Occipital lobe (tissue), 2 donors: ENCODE measurements around the gene GATA3. TPM values are rescaled to one million over a fixed set of nuclear protein-coding genes. Genes with fewer than 3 reads are reported as not detected.

Source experiments
- DNase-seq: peaks from one replicate; lab custom pipeline; 2025; lab: John Stamatoyannopoulos, UW
- total RNA-seq: library from RNA; depleted of rRNA; stranded (reverse); fragments of >200 nt; gene quantifications from one replicate; pipeline ENCODE4 v1.2.3, GENCODE V29; 2014

GATA3 gene
- total RNA-seq, 1 donor from 2014 or later, result not detected

DNA sequence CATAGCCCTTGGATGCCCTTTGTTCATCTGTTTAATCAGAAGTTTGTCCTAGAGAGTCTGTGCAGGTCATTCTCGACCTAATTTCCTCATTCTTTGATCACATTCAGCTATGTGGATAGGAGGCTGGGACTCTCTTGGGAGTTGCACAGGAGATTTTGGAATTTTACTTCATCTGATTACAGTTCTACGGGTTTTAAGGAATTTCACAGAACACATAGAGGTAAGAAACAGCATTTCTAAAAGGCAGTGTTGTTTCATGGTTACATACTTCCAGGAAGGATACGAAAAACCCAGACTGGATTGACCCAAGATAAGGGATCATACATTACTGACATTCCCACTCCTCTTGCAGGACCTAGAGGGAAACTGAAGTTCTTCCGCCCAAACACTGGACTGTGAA, 45.9 kb downstream of the GATA3 start:
- no peak for DNase-seq

DNA sequence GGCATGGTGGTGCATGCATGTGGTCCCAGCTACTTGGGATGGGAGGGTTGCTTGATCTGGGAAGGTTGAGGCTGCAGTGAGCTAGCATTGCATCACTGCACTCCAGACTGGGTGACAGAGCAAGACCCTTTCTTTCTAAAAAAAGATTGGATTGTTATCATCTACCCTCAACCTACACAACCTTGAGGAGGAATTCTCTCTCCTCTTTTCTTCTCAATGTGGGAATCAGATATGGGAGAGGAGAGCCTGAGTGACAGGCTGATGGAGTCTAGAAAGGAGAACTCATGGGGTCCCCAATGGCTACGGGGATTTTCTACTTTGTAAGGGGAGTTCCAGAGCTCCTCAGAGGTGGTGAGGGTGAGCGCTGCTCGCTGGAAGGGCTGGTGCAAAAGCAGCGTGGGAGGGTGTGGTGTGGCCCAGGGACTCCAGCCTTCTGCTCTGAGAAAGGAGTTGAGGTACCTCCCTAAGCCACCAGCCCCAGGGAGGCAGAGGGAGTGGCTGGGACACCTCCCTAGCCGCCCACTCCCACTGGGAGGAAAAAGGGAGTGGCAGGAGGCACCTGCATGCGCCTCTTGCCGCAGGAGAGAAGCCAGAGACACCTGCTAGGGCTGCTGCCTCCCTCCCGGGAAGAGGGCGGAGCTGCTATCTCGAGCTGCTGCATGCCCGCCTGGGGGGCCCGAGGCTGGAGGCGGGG, 48.4 kb downstream of the GATA3 start:
- DNase-seq, result no peak

DNA sequence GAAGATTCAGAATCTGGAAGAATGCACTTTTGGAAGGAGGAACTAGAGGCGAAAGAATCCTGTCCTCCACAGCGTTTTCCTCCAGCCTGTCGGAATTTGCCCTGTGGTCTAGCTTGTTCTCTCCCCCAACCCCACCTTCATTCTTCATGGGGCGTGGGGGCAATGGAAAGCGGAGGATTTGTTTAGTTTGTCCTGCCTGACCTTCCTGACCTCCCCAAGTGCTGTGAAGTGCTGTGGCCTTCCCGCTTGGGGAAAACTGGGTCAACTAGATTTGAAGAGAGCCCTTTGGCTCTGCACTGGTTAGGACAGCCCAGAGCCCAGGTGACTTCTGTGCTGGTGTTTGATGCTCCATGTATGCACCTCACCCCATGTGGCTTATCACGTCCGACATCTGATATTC, 49.1 kb downstream of the GATA3 start:
- no peak for DNase-seq

DNA sequence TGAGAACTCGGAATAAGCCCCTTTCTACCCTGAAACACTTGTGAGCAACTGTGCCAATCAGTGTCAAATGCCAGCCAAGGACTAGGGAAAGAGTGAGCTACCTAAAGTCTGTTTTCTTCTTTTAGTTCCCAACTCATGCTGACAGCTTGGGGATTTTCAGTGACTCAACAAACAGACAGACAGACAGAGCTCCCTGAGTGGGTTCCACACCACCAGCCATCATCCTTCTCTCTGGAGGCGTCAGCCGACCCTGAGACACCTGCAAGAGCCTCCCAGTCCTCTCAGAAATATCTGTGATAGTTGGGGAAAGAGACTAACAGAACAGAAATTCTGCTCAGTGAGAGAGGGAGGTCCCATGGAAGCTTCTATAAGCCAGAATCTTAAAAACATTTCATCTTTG, 49.5 kb downstream of the GATA3 start:
- DNase-seq, result no peak

DNA sequence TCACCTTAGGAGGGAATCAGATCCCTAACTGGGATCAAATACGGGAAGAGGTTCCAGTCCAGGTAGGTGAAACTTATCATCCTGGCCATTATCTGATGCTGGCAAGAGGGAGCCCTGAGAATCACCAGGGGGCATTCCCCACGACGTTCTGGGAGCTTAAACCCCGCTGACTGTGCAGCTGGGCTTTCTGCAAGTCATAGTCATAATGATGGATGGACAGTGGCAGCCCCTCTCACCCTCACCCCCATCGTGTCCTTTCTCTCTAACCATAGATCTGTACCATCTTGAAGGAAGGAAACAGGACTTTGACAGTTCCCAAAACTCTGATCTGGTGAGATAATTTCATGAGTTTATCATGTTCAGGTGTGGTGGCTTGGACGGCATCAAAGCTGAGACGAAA, 50.2 kb downstream of the GATA3 start:
- DNase-seq, result no peak

DNA sequence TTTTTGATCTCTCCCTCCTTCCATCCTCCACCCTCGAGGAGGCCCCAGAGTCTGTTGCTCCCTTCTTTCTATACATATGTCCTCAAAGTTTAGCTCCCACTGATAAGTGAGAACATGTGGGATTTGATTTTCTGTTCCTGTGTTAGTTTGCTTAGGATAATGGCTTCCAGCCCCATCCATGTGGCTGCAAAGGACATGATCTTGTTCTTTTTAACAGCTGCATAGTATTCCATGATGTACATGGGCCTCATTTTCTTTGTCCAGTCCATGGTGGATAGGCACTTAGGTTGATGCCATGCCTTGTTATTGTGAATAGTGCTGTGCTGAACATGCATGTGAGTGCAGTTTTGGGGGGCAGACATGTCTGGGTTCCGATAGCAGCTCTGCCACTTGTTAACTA, 51.4 kb downstream of the GATA3 start:
- no peak for DNase-seq

DNA sequence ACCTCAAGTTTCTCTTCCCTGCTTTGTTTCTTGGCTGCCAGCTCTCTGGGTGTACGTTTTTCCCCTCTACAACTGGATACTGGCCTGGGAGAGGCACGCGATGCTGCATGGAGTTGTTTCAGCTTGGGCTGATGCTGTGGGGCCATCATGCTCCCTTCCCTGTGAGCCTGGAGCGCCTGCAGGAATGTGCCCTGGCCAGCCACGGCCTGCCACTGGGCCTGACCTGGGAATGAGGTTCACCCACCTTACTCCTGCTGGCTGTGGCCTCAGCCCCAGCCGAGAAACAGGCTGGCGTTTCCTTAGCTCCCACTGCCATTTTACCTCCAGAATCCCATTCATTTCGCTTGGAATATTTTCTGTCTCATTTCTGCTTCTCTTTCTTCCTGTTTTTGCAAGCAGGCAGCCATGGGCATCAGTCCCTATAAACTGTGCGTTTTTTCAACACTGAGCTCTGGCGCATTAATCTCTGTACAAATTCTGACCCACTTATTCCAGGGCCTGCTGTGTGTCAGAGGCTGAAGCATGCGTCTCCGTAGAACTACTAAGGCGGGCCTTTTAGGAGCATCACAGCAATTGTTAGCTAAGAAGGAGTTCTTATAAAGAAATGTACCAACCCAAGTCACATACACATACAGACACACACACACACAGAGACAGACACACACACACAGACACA, 57.9 kb downstream of the GATA3 start:
- no peak for DNase-seq

DNA sequence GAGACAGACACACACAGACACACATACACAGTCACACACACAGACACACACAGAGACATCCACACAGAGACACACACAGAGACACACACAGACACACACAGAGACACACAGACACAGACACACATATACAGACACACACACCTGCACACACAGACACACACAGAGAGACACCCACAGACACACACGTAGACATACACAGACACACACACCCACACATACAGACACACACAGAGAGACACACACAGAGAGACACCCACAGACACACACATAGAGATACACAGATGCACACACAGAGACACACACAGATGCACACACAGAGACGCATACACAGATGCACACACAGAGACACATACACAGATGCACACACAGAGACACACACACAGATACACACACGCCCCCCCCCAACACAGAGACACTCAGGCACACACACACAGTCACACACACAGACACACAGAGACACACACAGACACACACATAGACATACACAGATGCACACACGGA, 58.5 kb downstream of the GATA3 start:
- DNase-seq, result no peak

DNA sequence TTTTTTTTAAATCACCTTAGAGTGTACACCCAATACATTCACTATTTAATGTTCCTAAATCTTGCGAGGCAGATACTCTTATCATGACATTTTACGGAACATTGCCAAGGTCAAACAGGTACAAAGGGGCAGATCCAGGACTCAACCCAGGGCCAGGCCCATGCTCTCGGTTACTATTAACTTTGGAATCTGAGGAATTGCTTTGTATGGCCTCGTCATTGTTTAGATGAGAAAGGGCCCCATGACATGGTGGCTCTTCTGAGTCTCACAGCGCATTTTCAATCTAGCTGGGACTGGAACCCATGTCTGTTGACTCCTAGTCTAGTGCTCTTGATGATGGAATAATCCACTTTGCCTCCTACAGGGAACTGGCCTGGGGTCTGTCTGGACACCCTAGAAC, 59.1 kb downstream of the GATA3 start:
- DNase-seq, result no peak

DNA sequence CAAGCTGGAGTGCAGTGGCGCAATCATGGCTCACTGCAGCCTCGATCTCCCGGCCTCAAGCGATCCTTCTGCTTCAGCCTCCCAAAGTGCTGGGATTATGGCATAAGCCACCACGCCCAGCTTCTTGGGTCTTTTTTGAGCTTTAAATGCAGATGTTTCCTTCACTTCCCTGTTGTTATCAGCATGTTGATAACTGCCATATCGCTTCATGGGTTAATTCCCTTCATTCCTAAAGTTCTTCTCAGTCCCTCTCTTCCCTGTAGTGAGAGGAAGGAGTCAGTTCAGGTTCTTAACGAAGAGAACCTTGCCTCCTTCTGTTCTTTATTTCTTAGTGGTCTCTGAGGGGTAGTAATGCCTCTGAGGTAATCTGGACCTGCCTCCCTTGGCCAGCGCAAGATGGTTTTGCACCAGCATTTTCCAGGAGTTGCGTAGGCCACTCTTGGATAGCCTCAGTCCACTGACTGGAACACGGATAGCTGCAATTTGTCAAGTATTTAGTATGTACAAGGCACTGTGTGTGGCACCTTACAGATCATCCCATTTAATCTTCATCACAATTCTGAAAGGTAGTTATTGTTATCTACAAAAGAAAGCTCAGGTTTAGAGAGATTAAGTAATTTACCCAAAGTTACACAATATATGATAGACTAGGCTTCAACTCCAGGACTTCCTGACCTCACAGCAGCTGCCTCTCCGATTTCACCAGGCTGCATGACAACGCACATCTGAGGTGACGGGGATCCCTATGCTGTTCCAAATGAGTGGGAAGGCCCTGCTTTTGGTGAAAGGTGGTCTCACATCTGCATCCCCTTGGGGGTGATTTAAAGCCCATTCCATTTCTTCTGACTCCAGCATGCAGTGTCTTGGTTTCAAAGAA, 60.5 kb downstream of the GATA3 start:
- no peak for DNase-seq

DNA sequence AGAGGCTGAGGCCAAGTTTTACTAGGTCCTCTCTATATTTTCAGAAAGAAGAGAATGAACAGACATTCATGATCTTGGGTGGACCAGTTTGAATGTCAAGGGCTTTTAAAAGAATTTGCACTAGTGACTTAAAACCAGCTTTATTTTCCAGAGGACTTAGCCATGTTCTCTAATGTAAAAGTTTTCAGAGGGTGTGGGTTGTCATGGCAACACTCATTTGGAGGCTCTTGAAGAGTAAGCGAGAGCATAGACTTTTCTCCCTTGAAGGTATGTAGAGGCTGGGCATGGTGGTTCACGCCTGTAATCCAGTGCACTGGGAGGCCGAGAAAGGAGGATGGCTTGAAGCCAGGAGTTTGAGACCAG, 61.1 kb downstream of the GATA3 start:
- DNase-seq, result no peak

DNA sequence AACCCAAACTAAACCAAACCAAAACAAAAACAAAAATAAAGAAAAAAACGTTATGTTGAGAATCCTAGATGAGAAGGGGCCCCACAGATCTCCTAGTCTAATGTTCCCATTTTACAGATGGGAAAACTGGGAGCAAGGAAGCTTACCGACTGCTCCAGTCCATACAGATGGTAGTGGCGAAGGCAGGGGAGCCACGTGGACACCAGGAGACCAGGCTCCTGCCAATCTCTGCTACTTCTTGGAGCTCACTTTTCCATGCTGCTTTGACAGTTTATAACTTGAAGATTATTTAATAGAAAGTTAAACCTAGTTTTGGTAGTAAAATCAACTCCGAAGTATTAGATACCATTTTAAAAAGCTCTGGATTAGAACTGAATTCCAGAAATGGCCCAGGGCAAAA, 62.0 kb downstream of the GATA3 start:
- no peak for DNase-seq

DNA sequence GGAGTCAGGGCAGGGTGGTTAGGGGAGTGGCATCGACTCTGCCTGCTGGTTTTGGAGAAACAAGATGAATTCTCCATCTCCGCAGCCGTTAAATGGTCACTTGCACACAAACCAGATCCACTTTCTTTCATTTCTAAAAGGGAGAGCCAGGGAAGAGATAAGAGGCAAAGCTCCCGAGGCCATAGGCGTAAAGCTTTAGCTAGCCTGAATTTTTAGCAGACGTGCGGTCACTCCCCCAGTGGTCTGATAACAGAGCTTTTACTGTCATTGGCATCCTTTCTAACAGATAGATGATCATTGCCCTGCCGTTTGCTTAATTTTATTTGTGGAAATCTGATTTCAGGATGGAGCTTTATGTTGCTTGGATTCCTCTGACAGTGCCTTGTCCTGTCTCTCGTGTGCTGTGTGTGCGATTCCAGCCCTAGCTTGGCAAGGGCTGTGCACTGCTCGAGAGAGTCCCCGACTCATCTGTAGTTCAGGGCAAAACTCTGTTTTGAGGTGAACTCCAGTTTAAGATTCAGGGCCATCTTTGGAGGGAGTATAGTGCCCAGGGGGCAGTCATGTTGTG, 62.5 kb downstream of the GATA3 start:
- no peak for DNase-seq

DNA sequence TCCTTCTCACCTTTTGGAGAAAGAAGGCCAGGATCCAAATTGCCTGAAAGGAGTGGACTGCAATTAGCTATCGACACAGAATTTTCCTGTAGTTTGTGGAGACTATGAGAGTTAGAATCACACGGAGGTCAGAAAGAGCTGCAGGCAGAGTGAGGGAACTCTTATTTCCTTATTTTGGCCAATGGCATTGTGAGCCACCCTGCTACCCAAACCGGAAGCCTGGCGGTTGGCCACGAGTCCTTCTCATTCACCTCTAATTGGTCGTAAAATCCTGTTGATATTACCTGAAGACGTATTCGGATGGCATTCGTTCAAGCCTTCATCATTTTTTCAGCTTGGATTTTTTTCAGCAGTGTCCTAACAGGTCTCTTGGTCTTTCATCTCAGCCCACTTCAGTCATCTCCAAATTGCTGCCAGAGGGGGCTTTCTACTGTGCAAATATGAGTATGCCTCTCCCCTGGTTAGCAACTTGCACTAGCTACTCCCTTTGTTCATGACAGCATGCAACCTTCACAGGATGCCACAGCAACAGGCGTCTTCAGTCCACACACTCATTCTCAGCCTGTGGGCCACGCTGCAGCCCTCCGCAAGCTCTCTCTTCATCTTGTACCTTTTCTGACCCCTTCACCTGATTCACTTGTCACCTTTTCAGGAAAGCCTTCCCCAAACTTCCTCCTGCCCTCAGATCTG, 66.9 kb downstream of the GATA3 start:
- DNase-seq, result no peak

DNA sequence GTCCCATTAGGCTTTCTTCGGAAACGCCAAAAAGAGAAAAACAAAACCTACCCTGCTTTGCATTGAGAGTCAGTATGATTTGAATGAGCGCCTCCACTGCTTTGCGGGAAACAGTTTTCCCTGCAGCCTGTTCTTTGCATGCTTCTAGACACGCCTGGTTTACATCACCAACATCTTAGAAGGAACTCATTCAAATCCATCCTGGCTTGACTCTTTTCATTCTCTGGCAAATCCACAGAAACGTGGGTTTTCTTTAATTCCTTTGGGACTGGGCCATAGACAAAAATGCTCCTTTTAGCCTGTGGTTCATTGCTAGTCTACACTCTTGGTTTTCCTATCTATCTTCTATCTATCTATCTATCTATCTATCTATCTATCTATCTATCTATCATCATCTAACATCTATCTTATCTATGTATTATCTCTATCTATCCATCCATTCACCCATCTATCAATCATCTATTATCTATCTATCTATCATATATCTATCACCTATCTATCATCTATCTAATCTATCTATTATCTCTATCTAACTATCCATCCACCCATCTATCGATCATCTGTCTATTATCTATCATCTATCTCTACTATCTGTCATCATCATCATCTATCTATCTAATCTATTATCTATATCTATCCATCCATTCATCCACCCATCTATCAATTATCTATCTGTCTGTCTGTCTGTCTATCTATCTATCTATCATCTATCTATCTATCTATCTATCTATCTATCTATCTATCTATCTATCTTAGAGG, 68.3 kb downstream of the GATA3 start:
- no peak for DNase-seq

DNA sequence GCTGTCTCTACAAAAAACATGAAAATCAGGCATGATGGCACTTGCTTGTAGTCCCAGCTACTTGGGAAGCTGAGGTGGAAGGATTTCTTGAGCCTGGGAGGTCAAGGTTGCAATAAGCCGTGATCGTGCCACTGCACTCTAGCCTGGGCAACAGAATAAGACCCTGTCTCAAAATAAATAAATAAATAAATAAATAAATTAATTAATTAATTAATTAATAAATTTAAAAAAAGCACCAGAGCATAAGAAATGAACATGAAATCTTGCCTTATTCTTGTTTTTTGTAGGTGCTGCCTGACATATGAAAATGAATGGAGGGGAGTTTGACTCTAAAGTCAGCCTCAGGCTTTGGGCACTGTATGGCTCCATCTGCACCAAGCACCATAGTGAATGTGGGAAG, 69.9 kb downstream of the GATA3 start:
- no peak for DNase-seq
